Measurements from ENCODE around the gene USHBP1. TPM values are rescaled to one million over a fixed set of nuclear protein-coding genes. Genes with fewer than 3 reads are reported as not detected.
A peak's percentile ranks its signal among the peaks of the same experiment; 100 is the strongest.

Gene USHBP1
- polyA plus RNA-seq, 2 of the 4 experiments (the other 2 are of a cell fraction), result 0.03 TPM; not detected in 1

- ATAC-seq (peak; percentile 92 to 98), DNase-seq (ENCODE audit: low read depth in 1 of 2, low spot score in 1 of 2) (peak; percentile 64 to 83), FAIRE-seq (no peak)
- Histone ChIP-seq H3K27ac (peak overlapping the region; percentile 58 to 76; a peak in 3 of 6 replicates), H3K4me3 (0 out of 3 replicates have a peak overlapping the region, but pooled peaks have one; percentile 19), H3K4me1 (no peaks in the 10 kb centered on the region), H3K9me3 (no peaks in the 10 kb centered on the region), H3K4me2 (peak overlapping the region; percentile 76)
- WGBS (ENCODE audit: missing lambda C conversion rate), result 18% methylated on average over 24 of the region's 45 CpGs
- ChIA-PET CTCF (interaction anchor here (0.6 to 5.1 kb wide), 34 partner anchors 8 to 511 kb away, joined by 3 to 77 read pairs (median 4); partner anchors contain the start of genes BABAM1, OCEL1 and USHBP1), POLR2A (no interaction called here)
- TF ChIP-seq E2F6 (IDR thresholded peaks at IDR 0.05; ENCODE audit: borderline replicate concordance, low read depth) (peak; percentile 83), NFE2L2 (conservative IDR thresholded peaks at IDR 0.05; ENCODE audit: low read length) (no peak), RAD21 (conservative IDR thresholded peaks at IDR 0.05 in 1 of 2, IDR thresholded peaks at IDR 0.05 in 1 of 2) (peak; percentile 84), SMC3 (IDR thresholded peaks at IDR 0.05) (peak; percentile 77), CTCF (IDR thresholded peaks at IDR 0.05) (peak; percentile 73), MAX (IDR thresholded peaks at IDR 0.05) (peak; percentile 70; the same call in 1 of the 2 replicates), FOSB (CRISPR knock-in tag; IDR thresholded peaks at IDR 0.05) (no peak)
Measured at GRCh38 chr19:17282488-17283125, 18.1 kb upstream of the USHBP1 start.

GRCh38 chr19:17281391-17282304 is 17.1 kb upstream of the USHBP1 start, which contains the start of gene ANKLE1:
ANKLE1 (plus strand) TSS chr19:17281901; CDS start chr19:17281921, 20 bp downstream.
- TF ChIP-seq CHD4 (IDR thresholded peaks at IDR 0.05; ENCODE audit: borderline replicate concordance) (no peak), PHF8 (IDR thresholded peaks at IDR 0.05; ENCODE audit: borderline replicate concordance, low read depth) (no peak)
- WGBS (ENCODE audit: missing lambda C conversion rate), result 81% methylated on average over 18 of the region's 75 CpGs
- FAIRE-seq, result no peak
- Histone ChIP-seq H3K4me3 (0 out of 3 replicates have a peak within 1 kb of the TSS, but pooled peaks have one; percentile 19), H3K4me1 (no peaks in the 10 kb centered on the region), H3K9me3 (no peaks in the 10 kb centered on the region), H3K27ac (peak within 1 kb of the TSS; percentile 58 to 76; a peak in 3 of 6 replicates), H3K4me2 (peak within 1 kb of the TSS; percentile 76)
- CTCF ChIA-PET, result interaction anchor here (0.6 to 5.1 kb wide), 26 partner anchors 9 to 510 kb away, joined by 3 to 77 read pairs (median 4); partner anchors contain the start of genes BABAM1 and USHBP1
- no peak for DNase-seq (ENCODE audit: low read depth in 1 of 2, low spot score in 1 of 2)
- ATAC-seq, result no peak
- POLR2A ChIA-PET, result no interaction called here

GRCh38 chr19:17279436-17279835 is 14.9 kb upstream of the USHBP1 start:
- Histone ChIP-seq H3K27ac (no peak overlapping the region), H3K4me2 (no peak overlapping the region), H3K9me3 (no peaks in the 10 kb centered on the region), H3K4me1 (no peaks in the 10 kb centered on the region), H3K4me3 (no peak overlapping the region)
- ATAC-seq (no peak), FAIRE-seq (no peak), DNase-seq (ENCODE audit: low read depth in 1 of 2, low spot score in 1 of 2) (no peak)
- 97% methylated on average over 2 of the region's 3 CpGs for WGBS (ENCODE audit: missing lambda C conversion rate)
- CTCF ChIA-PET, result interaction anchor here (1.2 to 5.1 kb wide), 2 partner anchors 19 to 211 kb away, joined by 3 to 37 read pairs; no protein-coding TSS in a partner anchor
- no peak for TF ChIP-seq NR3C1 (IDR thresholded peaks at IDR 0.05)
- TF ChIP-seq JUNB (IDR thresholded peaks at IDR 0.05), result no peak
- no peak for TF ChIP-seq CHD2 (IDR thresholded peaks at IDR 0.05; ENCODE audit: low read length, partially characterized antibody)
- no peak for TF ChIP-seq FOXS1 (CRISPR knock-in tag; IDR thresholded peaks at IDR 0.05)
- no peak for TF ChIP-seq HES2 (IDR thresholded peaks at IDR 0.05)
- no peak for TF ChIP-seq CHD4 (IDR thresholded peaks at IDR 0.05; ENCODE audit: borderline replicate concordance)
- no peak for TF ChIP-seq E2F6 (IDR thresholded peaks at IDR 0.05; ENCODE audit: borderline replicate concordance, low read depth)
- TF ChIP-seq BCL3 (IDR thresholded peaks at IDR 0.05), result no peak
- no peak for TF ChIP-seq SREBF2 (IDR thresholded peaks at IDR 0.05)
- no peak for TF ChIP-seq CEBPB (IDR thresholded peaks at IDR 0.05)
- POLR2A ChIA-PET, result interaction anchor here (1.2 kb wide), 1 partner anchor 12 kb away, joined by 3 read pairs; the partner anchor contains the start of gene BABAM1
